Measurements from ENCODE around the gene MRPL11. TPM values are rescaled to one million over a fixed set of nuclear protein-coding genes. Genes with fewer than 3 reads are reported as not detected.

The MRPL11 gene
- total and polyA plus RNA-seq, 2 donors (not counting 3 experiments of a cell fraction or from before 2014, with no cell fraction given): 54.9 to 69.1 TPM

DNA sequence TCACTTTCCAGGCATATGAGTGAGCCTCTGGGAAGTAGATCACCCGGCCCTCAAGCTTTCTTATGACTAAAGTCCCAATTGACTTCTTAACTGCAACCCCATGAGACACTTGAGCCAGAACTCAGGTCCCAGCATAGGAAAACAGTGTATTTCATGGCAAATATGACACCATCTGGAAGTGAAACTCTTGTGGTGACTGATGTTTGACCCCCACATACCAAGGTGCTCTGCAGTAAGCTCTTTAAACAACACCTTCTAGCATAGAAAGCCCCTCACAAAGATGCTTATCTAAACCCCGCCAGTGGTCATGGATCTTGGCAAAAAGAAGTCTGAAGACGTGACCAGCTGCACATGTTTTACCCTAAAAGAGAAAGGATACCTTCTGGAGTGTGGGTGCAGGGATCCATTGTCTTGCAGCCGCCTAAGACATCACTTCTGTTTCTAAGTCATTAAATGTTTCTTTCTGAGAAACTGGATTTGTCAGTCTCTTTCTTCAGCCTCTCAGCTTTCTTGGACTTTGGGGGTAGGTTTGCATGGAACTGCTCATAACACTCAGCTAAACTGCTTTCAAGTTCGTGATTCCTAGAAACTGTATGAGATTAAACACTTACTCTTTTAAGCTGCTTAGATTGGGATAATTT lies 20.6 kb upstream of the MRPL11 start:
- no peak for FAIRE-seq

DNA sequence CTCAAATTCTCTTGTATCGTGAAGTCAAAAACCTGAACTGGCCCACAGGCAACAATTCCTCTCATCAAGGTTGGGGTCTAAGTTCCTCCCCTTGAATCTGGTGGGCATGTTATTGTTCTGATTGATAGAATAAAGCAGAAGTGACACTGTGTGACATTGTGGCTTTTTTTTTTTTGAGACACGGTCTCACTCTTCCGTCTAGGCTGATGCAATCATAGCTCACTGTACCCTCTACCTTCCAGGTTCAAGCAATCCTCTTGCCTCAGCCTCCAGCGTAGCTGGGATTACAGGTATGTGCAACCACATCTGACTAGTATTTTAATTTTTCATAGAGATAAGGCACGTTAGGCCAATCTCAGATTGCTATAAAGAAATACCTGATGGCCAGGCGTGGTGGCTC lies 19.2 kb upstream of the MRPL11 start:
- H3K9me1 ChIP-seq (replicated peaks; ENCODE audit: control insufficient read depth, extremely low read depth, insufficient read depth, low read length): no peaks in the 10 kb centered on the region
- dilution Hi-C loops (cut with MboI; ENCODE audit: extremely low pct_ligation_motif_present, low sequenced_read_pairs): no loop called here
- H3K36me3 ChIP-seq (ENCODE audit: control insufficient read depth in 2 of 2, extremely low read depth in 1 of 2, insufficient read depth in 2 of 2, low read length in 2 of 2): no peaks in the 10 kb centered on the region
- FAIRE-seq (no peak), DNase-seq (ENCODE audit: low read depth, low spot score) (no peak)
- no peak overlapping the region for H3K4me3 ChIP-seq (replicated peaks in 1 of 3; ENCODE audit: insufficient read depth in 1 of 3, low read depth in 1 of 3, low read length in 3 of 3)
- H3K4me1 ChIP-seq (ENCODE audit: control insufficient read depth, extremely low read depth, insufficient read depth, low read length): no peaks in the 10 kb centered on the region
- CTCF ChIA-PET: interaction anchor here (0.9 to 1.6 kb wide), 3 partner anchors 17 to 69 kb away, joined by 3 to 5 read pairs (median 3); partner anchors contain the start of gene MRPL11
- no peaks in the 10 kb centered on the region for H3K79me2 ChIP-seq (ENCODE audit: control insufficient read depth, insufficient read depth, low read length)
- no peaks in the 10 kb centered on the region for H4K20me1 ChIP-seq (replicated peaks; ENCODE audit: control insufficient read depth, extremely low read depth, insufficient read depth, low read length)
- POLR2A ChIA-PET: no interaction called here
- H2AFZ ChIP-seq (ENCODE audit: low read depth, low read length): no peak overlapping the region
- peaks cover 6 to 7% of the 10 kb centered on the region in 2 experiments for H3K27me3 ChIP-seq (ENCODE audit: control insufficient read depth in 2 of 2, insufficient read depth in 2 of 2, low read length in 2 of 2)
- no peak overlapping the region for H3K4me2 ChIP-seq (ENCODE audit: insufficient read depth, low read length)
- no peaks in the 10 kb centered on the region for H3K9me3 ChIP-seq (replicated peaks; ENCODE audit: control insufficient read depth, insufficient read depth, low read length)
- H3K9ac ChIP-seq (replicated peaks; ENCODE audit: extremely low read depth, insufficient read depth, low read length): no peak overlapping the region
- H3K27ac ChIP-seq (ENCODE audit: insufficient read depth, low read depth, low read length): no peak overlapping the region
- no peak for TF ChIP-seq POLR2AphosphoS5 (IDR thresholded peaks at IDR 0.05; ENCODE audit: insufficient read depth, low read depth, low read length)
- no TSS peak for BruUV-seq (replicated peaks)
- intact Hi-C loops (cut with micrococcal nuclease): no loop called here

More for the DNA sequence above, 20.6 kb upstream of the MRPL11 start:
- no peak for DNase-seq (ENCODE audit: low read depth, low spot score)
- no peak for TF ChIP-seq MYC (IDR thresholded peaks at IDR 0.05; ENCODE audit: low read depth, low read length)
- H2AFZ ChIP-seq (ENCODE audit: low read depth, low read length): no peak overlapping the region
- no TSS peak for BruUV-seq (replicated peaks)
- no peaks in the 10 kb centered on the region for H3K9me3 ChIP-seq (replicated peaks; ENCODE audit: control insufficient read depth, insufficient read depth, low read length)
- H4K20me1 ChIP-seq (replicated peaks; ENCODE audit: control insufficient read depth, extremely low read depth, insufficient read depth, low read length): no peaks in the 10 kb centered on the region
- H3K27ac ChIP-seq (ENCODE audit: insufficient read depth, low read depth, low read length): no peak overlapping the region
- intact Hi-C loops (cut with micrococcal nuclease) (no loop called here), dilution Hi-C loops (cut with MboI; ENCODE audit: extremely low pct_ligation_motif_present, low sequenced_read_pairs) (no loop called here)
- no peak overlapping the region for H3K4me2 ChIP-seq (ENCODE audit: insufficient read depth, low read length)
- H3K4me1 ChIP-seq (ENCODE audit: control insufficient read depth, extremely low read depth, insufficient read depth, low read length): no peaks in the 10 kb centered on the region
- no peaks in the 10 kb centered on the region for H3K79me2 ChIP-seq (ENCODE audit: control insufficient read depth, insufficient read depth, low read length)
- POLR2A ChIA-PET: no interaction called here
- H3K9ac ChIP-seq (replicated peaks; ENCODE audit: extremely low read depth, insufficient read depth, low read length): no peak overlapping the region
- no peaks in the 10 kb centered on the region for H3K9me1 ChIP-seq (replicated peaks; ENCODE audit: control insufficient read depth, extremely low read depth, insufficient read depth, low read length)
- no peaks in the 10 kb centered on the region for H3K36me3 ChIP-seq (ENCODE audit: control insufficient read depth in 2 of 2, extremely low read depth in 1 of 2, insufficient read depth in 2 of 2, low read length in 2 of 2)
- H3K4me3 ChIP-seq (replicated peaks in 1 of 3; ENCODE audit: insufficient read depth in 1 of 3, low read depth in 1 of 3, low read length in 3 of 3): no peak overlapping the region
- CTCF ChIA-PET: interaction anchor here (0.8 to 1.6 kb wide), 3 partner anchors 20 to 70 kb away, joined by 3 to 5 read pairs (median 5); partner anchors contain the start of gene MRPL11
- peaks cover 6 to 7% of the 10 kb centered on the region in 2 experiments for H3K27me3 ChIP-seq (ENCODE audit: control insufficient read depth in 2 of 2, insufficient read depth in 2 of 2, low read length in 2 of 2)
